Activated CD4-positive, alpha-beta T cell treated with anti-CD3 and anti-CD28 coated beads for 1 hour (primary cell): ENCODE measurements around the gene EPB41.
"Not testable (repeated sequence)": the region's sequence is repeated elsewhere in the genome, so short reads cannot be mapped to it uniquely, and the experiment has no call there.

Experiments used
- DNase-seq: peaks from one replicate; pipeline ENCODE4 v3.0.0-alpha.2; 2020

EPB41 gene

GRCh38 chr1:29114654-29115053 lies 200.3 kb downstream of the EPB41 start:
- DNase-seq = no peak

GRCh38 chr1:29117381-29117780 lies 203.0 kb downstream of the EPB41 start:
- DNase-seq = no peak

GRCh38 chr1:29119121-29119929 lies 205.0 kb downstream of the EPB41 start:
- no peak for DNase-seq

GRCh38 chr1:29120367-29120766 lies 206.0 kb downstream of the EPB41 start:
- DNase-seq = no peak

- peak; percentile 46 for DNase-seq
These were observed 206.6 kb downstream of the EPB41 start for GRCh38 chr1:29120947-29121485.

- no peak for DNase-seq
These were observed 207.2 kb downstream of the EPB41 start for GRCh38 chr1:29121516-29121935.

- no peak for DNase-seq
These were observed 207.7 kb downstream of the EPB41 start for GRCh38 chr1:29121936-29122681.

GRCh38 chr1:29122682-29123052 lies 208.3 kb downstream of the EPB41 start:
- DNase-seq = no peak

GRCh38 chr1:29123053-29123886 lies 208.9 kb downstream of the EPB41 start:
- DNase-seq = no peak

- DNase-seq = no peak
These were observed 209.6 kb downstream of the EPB41 start, which contains the start of gene TMEM200B for GRCh38 chr1:29123887-29124365. TMEM200B (minus strand) TSS chr1:29123903; CDS start chr1:29121828, 2,075 bp downstream.

GRCh38 chr1:29124366-29125236 lies 210.2 kb downstream of the EPB41 start:
- DNase-seq = peak; percentile 40

- no peak for DNase-seq
These were observed 210.9 kb downstream of the EPB41 start for GRCh38 chr1:29125237-29125641.

GRCh38 chr1:29125788-29126187 lies 211.4 kb downstream of the EPB41 start:
- DNase-seq = no peak

- no peak for DNase-seq
These were observed 211.8 kb downstream of the EPB41 start for GRCh38 chr1:29126198-29126597.

- DNase-seq = no peak
These were observed 214.4 kb downstream of the EPB41 start for GRCh38 chr1:29128739-29129138.

GRCh38 chr1:29129916-29130315 lies 215.5 kb downstream of the EPB41 start:
- DNase-seq = no peak

GRCh38 chr1:29131056-29131455 lies 216.7 kb downstream of the EPB41 start:
- DNase-seq = not testable (repeated sequence)

GRCh38 chr1:29133861-29134694 lies 219.7 kb downstream of the EPB41 start:
- no peak for DNase-seq

- no peak for DNase-seq
These were observed 220.3 kb downstream of the EPB41 start for GRCh38 chr1:29134695-29135028.

GRCh38 chr1:29136391-29136915 lies 222.1 kb downstream of the EPB41 start:
- DNase-seq = no peak

GRCh38 chr1:29142714-29143113 lies 228.3 kb downstream of the EPB41 start:
- no peak for DNase-seq
